NCI-H82 (cell line): ENCODE measurements around the gene DNAJB11.

Source experiments
- DNase-seq: peaks from one replicate; lab custom pipeline; 2025; lab: John Stamatoyannopoulos, UW

The DNAJB11 gene

GRCh38 chr3:186596568-186597287 lies 26.2 kb downstream of the DNAJB11 start:
- DNase-seq: no peak

- no peak for DNase-seq
Observed at GRCh38 chr3:186598108-186598784, 27.7 kb downstream of the DNAJB11 start.

GRCh38 chr3:186598794-186599141 lies 28.2 kb downstream of the DNAJB11 start:
- no peak for DNase-seq

- DNase-seq: no peak
Observed at GRCh38 chr3:186599142-186599784, 28.7 kb downstream of the DNAJB11 start.

- no peak for DNase-seq
Observed at GRCh38 chr3:186599785-186600166, 29.3 kb downstream of the DNAJB11 start.

- no peak for DNase-seq
Observed at GRCh38 chr3:186600896-186601295, 30.4 kb downstream of the DNAJB11 start.

GRCh38 chr3:186603159-186603558 lies 32.6 kb downstream of the DNAJB11 start:
- no peak for DNase-seq

- peak; percentile 44 for DNase-seq
Observed at GRCh38 chr3:186605078-186605477, 34.6 kb downstream of the DNAJB11 start.

GRCh38 chr3:186605561-186606545 lies 35.3 kb downstream of the DNAJB11 start:
- no peak for DNase-seq

- no peak for DNase-seq
Observed at GRCh38 chr3:186608624-186609215, 38.2 kb downstream of the DNAJB11 start.

GRCh38 chr3:186609247-186609868 lies 38.8 kb downstream of the DNAJB11 start:
- DNase-seq: peak; percentile 49

- no peak for DNase-seq
Observed at GRCh38 chr3:186612065-186612464, 41.5 kb downstream of the DNAJB11 start.

GRCh38 chr3:186612721-186613636 lies 42.5 kb downstream of the DNAJB11 start, which contains the start of gene AHSG:
AHSG (plus strand) TSS chr3:186613060; CDS start chr3:186613142, 82 bp downstream.
- DNase-seq: no peak

- no peak for DNase-seq
Observed at GRCh38 chr3:186613637-186614265, 43.2 kb downstream of the DNAJB11 start.

GRCh38 chr3:186614266-186614596 lies 43.7 kb downstream of the DNAJB11 start:
- no peak for DNase-seq

GRCh38 chr3:186614597-186615483 lies 44.3 kb downstream of the DNAJB11 start:
- DNase-seq: peak; percentile 83

GRCh38 chr3:186616299-186616617 lies 45.7 kb downstream of the DNAJB11 start:
- no peak for DNase-seq

- peak; percentile 80 for DNase-seq
Observed at GRCh38 chr3:186617036-186617946, 46.8 kb downstream of the DNAJB11 start.
